GM12878 (cell line): ENCODE measurements around the gene CDYL2.

Experiments
- CREB1 ChIP-seq: IDR thresholded peaks from 2 replicates; pipeline ENCODE4 v1.6.1; 2012; ENCODE audit warnings: low read depth, mild to moderate bottlenecking, inconsistent platforms
- CTCF ChIP-seq, 3 experiments: IDR thresholded peaks in 2 of 3; conservative IDR thresholded peaks in 1 of 3; 2 replicates each; pipeline ENCODE4 v1.5.1; 2011; ENCODE audit warnings: low read depth in 3 of 3, low read length in 3 of 3, mild to moderate bottlenecking in 3 of 3, control low read depth in 2 of 3, moderate library complexity in 2 of 3, inconsistent platforms in 1 of 3, mixed read lengths in 1 of 3; ENCODE audit not compliant: control insufficient read depth in 2 of 3, insufficient read depth in 1 of 3; ENCODE audit errors: extremely low read depth in 1 of 3
- FOS ChIP-seq: IDR thresholded peaks from 3 replicates; pipeline ENCODE4 v1.6.1; 2011; ENCODE audit warnings: borderline replicate concordance; ENCODE audit not compliant: insufficient read length; ENCODE audit errors: extremely low read depth
- GATAD2B ChIP-seq: fragments of 450-650 bp; conservative IDR thresholded peaks from 2 replicates; pipeline ENCODE4 v1.6.1; 2017; ENCODE audit warnings: low read depth, mild to moderate bottlenecking, moderate library complexity
- HDGF ChIP-seq: fragments of 450-650 bp; IDR thresholded peaks from 2 replicates; pipeline ENCODE4 v1.6.1; 2016; ENCODE audit warnings: antibody characterized with exemption
- MXI1 ChIP-seq: fragments of 150-350 bp; IDR thresholded peaks from 2 replicates; pipeline ENCODE4 v1.6.1; 2011; ENCODE audit warnings: low read depth, mild to moderate bottlenecking, inconsistent platforms, low read length, improper control_type of control experiment
- NFIC ChIP-seq: IDR thresholded peaks from 2 replicates; pipeline ENCODE4 v1.6.1; 2012; ENCODE audit warnings: low read depth, mild to moderate bottlenecking, inconsistent platforms, low read length, moderate library complexity
- NKRF ChIP-seq: fragments of 450-650 bp; conservative IDR thresholded peaks from 2 replicates; pipeline ENCODE4 v1.6.1; 2017; ENCODE audit warnings: mild to moderate bottlenecking, moderate library complexity
- NR2F1 ChIP-seq: fragments of 450-650 bp; conservative IDR thresholded peaks from 2 replicates; pipeline ENCODE4 v1.6.1; 2017; ENCODE audit warnings: mild to moderate bottlenecking
- POLR2AphosphoS5 ChIP-seq: IDR thresholded peaks from 2 replicates; pipeline ENCODE4 v1.6.1; 2011; ENCODE audit warnings: mild to moderate bottlenecking, low read length, inconsistent platforms
- SREBF2 ChIP-seq: IDR thresholded peaks from 2 replicates; pipeline ENCODE4 v1.6.1; 2012; ENCODE audit warnings: mild to moderate bottlenecking, low read length
- STAT1 ChIP-seq: fragments of 450-650 bp; conservative IDR thresholded peaks from 2 replicates; pipeline ENCODE4 v1.6.1; 2014; ENCODE audit warnings: antibody characterized with exemption, mild to moderate bottlenecking
- ZBTB33 ChIP-seq: fragments of 450-650 bp; IDR thresholded peaks from 2 replicates; pipeline ENCODE4 v1.6.1; 2017; ENCODE audit warnings: mild to moderate bottlenecking
- TF ChIP-seq, protein P1 (sequence below): IDR thresholded peaks from 2 replicates; pipeline ENCODE4 v1.6.1; 2012; ENCODE audit warnings: low read length, inconsistent platforms

- TF ChIP-seq CTCF (IDR thresholded peaks at IDR 0.05 in 2 of 3, conservative IDR thresholded peaks at IDR 0.05 in 1 of 3; ENCODE audit: control insufficient read depth in 2 of 3, extremely low read depth in 1 of 3, insufficient read depth in 1 of 3, low read depth in 3 of 3, low read length in 3 of 3) (no peak), ZBTB33 (no peak), GATAD2B (no peak), HDGF (no peak), NFIC (no peak), POLR2AphosphoS5 (no peak), SREBF2 (no peak), FOS (no peak), NKRF (no peak), CREB1 (no peak), MXI1 (no peak), NR2F1 (no peak), STAT1 (no peak)
- TF ChIP-seq, protein P1, sequence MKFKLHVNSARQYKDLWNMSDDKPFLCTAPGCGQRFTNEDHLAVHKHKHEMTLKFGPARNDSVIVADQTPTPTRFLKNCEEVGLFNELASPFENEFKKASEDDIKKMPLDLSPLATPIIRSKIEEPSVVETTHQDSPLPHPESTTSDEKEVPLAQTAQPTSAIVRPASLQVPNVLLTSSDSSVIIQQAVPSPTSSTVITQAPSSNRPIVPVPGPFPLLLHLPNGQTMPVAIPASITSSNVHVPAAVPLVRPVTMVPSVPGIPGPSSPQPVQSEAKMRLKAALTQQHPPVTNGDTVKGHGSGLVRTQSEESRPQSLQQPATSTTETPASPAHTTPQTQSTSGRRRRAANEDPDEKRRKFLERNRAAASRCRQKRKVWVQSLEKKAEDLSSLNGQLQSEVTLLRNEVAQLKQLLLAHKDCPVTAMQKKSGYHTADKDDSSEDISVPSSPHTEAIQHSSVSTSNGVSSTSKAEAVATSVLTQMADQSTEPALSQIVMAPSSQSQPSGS: no peak
These were observed 230.7 kb downstream of the CDYL2 start for GRCh38 chr16:80573700-80574120.
